HFF-Myc (cell line): Measurements from ENCODE around the gene ADRM1.

ENCODE experiments used
- DNase-seq: peaks from one replicate; pipeline ENCODE4 v3.0.0-alpha.2; 2011; ENCODE audit warnings: low read depth; ENCODE audit errors: extremely low read depth
- H3K4me3 ChIP-seq: replicated peaks from 2 replicates; pipeline ENCODE4 v1.5.1; 2011; ENCODE audit warnings: low read depth, mild to moderate bottlenecking, control low read depth, low read length
- CTCF ChIP-seq: IDR thresholded peaks from 2 replicates; pipeline ENCODE4 v1.5.1; 2012; ENCODE audit warnings: mild to moderate bottlenecking, low read depth, low read length, control low read depth; ENCODE audit errors: missing control alignments

The ADRM1 gene

GRCh38 chr20:62262064-62262463 is 40.7 kb upstream of the ADRM1 start:
- DNase-seq = no peak
- no peak for TF ChIP-seq CTCF

DNA sequence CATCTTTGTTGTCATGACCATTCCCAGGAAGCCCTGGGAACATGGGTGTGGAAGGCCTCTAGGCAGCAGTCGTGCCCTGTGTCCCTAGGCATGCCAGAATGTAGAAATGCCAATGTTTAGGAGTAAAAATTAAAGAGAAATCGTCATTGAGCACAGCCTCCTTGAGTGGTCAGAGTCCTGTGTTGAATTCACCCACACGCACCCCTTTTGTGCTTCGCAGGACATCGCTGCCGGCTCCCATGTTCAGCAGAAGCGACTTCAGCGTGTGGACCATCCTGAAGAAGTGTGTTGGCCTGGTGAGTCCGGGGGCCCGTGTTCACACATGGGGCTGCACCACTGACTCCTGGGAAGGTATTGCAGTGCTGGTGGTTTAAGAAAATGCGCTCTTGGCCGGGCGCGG is 39.4 kb upstream of the ADRM1 start:
- DNase-seq = no peak
- TF ChIP-seq CTCF = no peak
- H3K4me3 ChIP-seq = no peak overlapping the region

More at GRCh38 chr20:62262064-62262463, 40.7 kb upstream of the ADRM1 start:
- H3K4me3 ChIP-seq = no peak overlapping the region

DNA sequence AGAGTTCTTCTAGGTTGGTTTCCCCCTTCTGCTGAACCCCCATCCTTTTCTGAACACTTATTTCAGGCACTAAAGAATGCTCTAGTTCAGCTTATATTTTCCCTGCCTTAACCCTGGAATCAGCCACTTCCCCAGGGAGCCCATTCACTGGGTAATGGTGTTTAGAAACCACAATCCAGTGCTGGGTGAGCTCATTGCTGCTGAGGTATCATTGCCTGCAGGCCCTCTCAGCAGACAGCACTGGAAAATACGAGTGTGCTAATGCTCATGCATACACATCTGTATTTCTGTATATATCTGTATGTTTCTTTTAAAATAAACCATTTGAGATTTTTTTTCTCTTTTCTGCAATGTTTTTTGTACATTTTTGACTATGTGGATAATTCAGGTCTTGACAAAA is 37.4 kb upstream of the ADRM1 start:
- no peak for DNase-seq
- TF ChIP-seq CTCF = no peak
- H3K4me3 ChIP-seq = no peak overlapping the region

- no peak for DNase-seq
- H3K4me3 ChIP-seq = no peak overlapping the region
- TF ChIP-seq CTCF = no peak
Measured at GRCh38 chr20:62266340-62266739, 36.5 kb upstream of the ADRM1 start.

- TF ChIP-seq CTCF = no peak
- no peak overlapping the region for H3K4me3 ChIP-seq
Measured at GRCh38 chr20:62266851-62267250, 35.9 kb upstream of the ADRM1 start.

DNA sequence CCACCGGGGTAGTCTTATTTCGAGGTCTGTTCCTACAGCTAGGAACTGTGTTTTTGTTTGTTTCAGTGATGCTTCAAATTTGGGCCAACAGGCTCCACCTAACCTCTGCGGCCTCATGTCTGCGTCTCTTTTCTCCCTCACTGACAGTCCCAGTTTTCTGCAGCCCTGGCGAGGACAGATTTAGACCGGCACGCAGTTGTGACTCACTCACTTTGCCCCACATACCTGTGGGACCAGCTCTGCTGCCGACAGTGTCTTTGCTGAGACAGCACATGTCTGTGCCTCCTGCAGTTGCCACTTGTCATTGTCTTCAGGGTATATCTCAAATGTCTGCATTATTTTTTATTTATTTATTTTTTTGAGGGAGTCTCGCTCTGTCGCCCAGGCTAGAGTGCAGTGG is 35.3 kb upstream of the ADRM1 start:
- TF ChIP-seq CTCF = no peak
- no peak for DNase-seq

More at GRCh38 chr20:62266851-62267250, 35.9 kb upstream of the ADRM1 start:
- DNase-seq = no peak

DNA sequence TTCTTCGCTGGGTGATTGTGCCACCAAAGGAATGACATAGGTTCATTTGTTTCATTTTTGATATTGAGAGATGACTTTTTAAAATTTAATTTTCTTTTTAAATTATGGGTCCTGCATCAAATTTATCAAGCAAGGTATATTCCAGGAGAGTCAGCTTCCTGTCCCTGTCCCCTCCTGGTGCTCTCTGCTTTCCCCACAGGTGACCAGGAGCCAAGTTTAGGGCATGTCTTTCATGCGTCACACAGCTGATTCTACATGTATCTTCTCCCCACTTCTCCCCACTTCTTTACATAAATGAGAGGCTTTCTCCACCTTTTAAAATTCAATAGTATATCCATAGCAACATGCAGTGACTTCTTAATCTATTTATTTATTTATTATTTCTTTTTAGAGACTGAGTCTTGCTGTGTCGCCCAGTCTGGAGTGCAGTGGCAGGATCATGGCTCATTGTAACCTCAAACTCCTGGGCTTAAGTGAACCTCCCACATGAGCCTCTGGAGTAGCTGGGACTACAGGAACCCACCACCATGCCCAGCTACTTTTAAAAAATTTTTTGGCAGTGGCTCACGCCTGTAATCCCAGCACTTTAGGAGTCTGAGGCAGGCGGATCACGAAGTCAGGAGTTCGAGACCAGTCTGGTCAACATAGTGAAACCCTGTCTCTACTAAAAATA is 34.4 kb upstream of the ADRM1 start:
- H3K4me3 ChIP-seq = no peak overlapping the region
- no peak for TF ChIP-seq CTCF
- DNase-seq = no peak

More for the DNA sequence above, 35.3 kb upstream of the ADRM1 start:
- no peak overlapping the region for H3K4me3 ChIP-seq
